CD4-positive, alpha-beta T cell treated with Interferon gamma for 1 hour (primary cell): ENCODE data around the gene GPR107.

Source experiments
- DNase-seq: peaks from one replicate; pipeline ENCODE4 v3.0.0-alpha.2; 2020

The GPR107 gene

GRCh38 chr9:130058154-130058553, 4.4 kb downstream of the GPR107 start:
- DNase-seq: no peak

DNA sequence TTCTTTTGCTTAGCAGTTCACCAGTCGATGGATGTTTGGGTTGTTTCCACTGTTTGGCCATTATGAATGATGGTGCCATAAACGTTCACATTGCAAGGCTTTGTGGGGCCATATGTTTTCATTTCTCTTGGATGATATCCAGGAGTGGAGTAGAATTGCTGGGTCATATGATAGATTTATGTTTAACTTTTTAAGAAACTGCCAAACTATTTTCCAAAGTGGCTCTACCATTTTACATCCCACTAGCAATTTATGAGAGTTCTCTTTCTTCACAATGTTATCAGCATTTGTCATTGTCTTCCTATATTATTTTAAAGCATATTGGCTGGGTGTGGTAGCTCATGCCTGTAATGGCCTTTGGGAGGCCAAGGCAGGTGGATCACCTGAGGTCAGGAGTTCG, 5.2 kb downstream of the GPR107 start:
- DNase-seq: no peak

DNA sequence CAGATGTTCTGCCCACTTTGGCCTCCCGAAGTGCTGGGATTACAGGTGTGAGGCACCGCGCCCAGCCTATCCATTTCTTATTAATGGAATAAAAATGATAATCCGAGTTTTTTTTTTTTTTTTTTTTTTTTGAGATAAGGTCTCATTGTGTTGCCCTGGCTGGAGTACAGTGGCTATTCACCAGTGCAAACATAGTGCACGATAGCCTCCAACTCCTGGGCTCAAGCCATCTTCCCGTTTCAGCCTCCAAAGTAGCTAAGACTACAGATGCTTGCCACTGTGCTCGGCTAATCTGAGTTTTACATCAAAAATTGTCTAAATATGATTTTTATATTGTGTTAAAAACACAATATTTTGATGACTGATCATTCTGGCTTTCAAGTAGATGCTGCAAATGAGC, 6.6 kb downstream of the GPR107 start:
- no peak for DNase-seq

DNA sequence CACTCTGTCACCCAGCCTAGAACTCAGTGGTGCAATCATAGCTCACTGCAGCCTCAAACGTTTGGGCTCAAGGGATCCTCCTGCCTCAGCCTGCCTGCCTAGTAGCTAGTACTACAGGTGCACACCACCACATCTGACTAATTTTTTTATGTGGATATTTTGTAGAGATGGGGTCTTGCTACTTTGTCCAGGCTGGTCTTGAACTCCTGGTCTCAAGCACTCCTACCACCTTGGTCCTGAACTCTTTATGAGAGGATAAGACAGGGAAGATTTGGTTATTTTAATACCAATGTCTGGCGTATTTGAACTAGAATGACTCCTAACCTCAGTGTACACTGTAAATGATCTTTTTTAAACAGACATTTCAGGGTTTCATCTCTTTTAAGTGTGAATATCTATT, 9.0 kb downstream of the GPR107 start:
- DNase-seq: no peak

DNA sequence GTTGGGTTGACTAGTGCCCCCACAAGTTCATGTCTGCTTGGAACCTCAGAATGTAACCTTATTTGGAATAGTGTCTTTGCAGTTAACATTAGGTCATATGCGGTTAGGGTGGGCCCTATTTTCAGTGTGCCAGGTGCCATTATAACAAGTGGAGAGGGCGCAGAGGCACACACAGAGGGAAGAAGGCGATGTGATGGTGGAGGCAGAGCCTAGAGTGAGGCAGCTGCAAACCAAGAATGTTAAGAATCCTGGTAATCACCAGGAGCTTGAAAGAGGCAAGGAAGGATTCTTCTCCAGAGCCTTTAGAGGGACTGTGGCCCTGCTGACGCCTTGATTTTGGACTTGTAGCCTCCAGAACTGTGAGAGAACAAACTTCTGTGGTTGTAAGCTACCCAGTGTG, 10.9 kb downstream of the GPR107 start:
- DNase-seq: no peak

DNA sequence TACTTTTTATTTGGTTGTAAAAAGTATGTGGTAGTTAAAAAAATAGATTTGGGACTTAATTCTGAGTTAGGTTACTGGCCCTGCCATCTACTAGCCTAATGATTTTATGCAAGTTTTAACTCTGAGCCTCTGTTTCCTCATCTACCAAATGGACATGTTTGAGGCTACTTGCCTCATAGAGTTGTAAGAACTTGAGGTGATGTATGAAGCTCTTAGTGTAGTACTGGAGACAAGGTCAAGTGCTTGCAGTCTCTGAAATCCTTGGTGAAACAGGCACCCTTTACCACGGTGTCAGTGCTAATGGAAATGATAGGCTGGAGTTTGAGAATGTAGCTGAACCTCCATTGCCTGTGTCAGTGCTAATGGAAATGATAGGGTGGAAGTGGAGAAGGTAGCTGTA, 15.3 kb downstream of the GPR107 start:
- no peak for DNase-seq

- no peak for DNase-seq
Measured at GRCh38 chr9:130072515-130073235, 19.0 kb downstream of the GPR107 start.

DNA sequence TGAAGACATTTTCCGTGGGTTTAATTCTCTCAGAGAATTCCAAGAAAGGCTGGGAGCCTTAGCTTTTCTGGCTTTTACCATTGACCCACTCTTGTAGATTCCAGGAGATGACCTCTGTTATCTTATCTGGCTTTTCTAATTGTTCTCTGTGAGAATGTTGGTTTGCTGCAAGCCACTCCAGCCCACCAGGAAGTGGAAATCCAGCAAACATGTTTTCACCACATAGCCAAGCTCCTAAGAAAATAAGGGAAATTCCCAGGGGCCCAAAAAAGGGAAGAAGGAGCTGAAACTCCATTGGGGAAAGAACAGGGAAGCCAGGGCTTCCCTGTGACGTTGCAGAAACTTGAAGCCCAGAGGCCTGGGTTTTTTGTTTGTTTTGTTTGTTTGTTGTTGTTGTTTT, 19.7 kb downstream of the GPR107 start:
- no peak for DNase-seq

DNA sequence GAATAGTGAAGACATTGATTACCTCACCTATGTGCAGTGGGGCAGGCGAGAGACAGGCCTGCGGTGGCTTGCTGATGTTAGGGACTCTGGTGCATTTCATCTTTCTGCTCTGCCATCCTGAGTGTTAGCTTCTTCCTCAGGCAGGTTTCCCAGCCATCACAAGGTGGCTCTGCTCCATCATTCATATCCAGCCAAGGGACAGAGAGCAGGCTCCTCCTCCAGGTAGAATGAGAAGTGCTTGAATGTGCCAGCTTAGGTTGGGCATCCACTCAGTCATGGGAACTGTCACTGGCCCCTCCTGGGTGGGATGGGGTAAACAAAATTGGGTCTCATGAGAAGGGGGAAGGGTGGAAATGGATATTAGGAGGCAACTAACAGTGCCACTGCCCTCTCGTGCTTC, 24.8 kb downstream of the GPR107 start:
- no peak for DNase-seq

DNA sequence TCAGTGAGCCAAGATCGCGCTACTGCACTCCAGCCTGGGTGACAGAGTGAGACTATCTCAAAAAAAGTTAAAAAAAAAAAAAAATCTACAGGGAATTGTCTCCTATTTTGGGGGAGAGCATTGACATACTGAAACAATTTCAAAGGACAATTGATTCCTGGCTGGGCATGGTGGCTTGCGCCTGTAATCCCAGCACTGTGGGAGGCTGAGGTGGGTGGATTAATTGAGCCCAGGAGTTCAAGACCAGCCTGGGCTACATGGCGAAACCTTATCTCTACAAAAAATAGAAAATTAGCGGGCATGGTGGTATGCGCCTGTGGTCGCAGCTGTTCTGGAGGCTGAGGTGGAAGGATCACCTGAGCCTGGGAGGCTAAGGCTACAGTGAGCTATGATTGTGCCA, 30.6 kb downstream of the GPR107 start:
- no peak for DNase-seq

DNA sequence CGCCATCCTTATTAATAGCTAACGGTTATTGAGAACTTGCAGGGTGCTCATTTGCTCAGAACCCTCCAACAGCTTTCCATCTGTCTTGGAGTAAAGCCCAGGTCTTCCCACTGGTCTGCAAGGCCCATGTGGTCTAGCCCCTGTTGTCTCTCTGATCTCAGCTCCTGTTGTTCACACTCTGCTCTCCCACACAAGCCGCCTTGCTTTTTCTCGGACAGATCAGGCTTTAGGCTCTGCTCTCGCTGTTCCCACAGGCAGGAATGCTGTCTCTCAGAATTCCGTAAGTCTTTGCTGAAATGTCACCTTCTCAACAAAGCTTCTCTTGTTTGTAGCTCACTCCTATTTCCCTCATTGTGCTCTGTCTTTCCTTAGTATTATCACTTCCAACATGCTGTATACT, 34.3 kb downstream of the GPR107 start:
- no peak for DNase-seq

DNA sequence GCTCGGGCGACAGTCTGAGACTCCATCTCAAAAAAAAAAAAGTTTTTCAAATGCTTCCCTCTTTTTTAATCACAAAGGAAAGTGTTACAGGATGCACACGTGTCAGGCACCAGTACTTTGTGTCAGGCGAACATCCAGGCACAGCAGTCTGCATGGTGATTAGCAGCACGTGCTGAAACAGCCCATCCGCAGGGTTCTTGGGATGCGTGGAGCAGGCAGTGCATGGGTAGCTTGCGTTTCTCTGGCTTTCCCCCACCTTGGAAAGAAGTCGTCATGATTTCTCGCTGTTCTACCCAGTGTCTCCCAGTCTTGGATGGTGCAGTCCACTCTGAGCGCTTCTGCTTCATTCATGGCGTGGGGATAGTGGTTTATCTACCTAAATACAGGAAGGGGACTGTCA, 35.4 kb downstream of the GPR107 start:
- no peak for DNase-seq

GRCh38 chr9:130090915-130091314, 37.2 kb downstream of the GPR107 start:
- DNase-seq: no peak

GRCh38 chr9:130092910-130093309, 39.2 kb downstream of the GPR107 start:
- no peak for DNase-seq

DNA sequence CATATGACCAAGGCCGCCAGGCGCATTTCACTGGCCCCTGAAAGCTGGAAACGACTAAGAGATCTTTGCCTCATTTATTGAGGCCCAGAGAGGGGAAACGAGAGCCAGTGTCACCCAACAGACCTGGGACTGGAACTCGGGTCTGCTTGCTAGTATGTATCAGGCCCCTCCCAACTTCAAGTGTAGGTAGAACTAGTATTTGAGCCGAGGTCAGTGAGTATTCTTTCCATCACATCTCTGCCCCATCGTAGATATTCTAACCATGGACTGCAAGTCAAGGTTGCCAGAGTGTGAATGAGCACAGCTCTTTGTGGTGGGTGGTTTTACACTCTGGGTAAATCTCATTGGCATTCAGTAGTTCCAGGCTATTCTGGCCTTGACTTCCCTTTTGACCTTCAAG, 42.2 kb downstream of the GPR107 start:
- DNase-seq: no peak

DNA sequence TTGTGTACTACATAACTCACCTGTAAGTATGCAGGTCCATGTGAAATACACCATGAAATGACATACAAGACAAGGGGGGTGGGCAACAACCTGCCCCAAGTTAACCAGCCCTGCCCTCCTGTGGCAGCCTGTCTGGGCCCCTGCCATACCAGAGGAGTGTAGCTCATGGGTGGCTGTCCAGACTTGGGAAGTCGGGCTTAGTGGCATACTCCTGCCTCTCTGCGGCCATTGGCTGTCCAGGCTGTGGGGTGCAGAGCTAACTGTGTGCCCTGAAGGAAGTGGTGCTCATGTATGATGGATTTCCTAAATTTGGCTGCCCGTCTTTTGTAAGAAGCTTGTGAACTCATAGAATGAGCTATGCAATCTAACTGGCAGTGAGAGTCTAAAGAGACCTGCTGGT, 47.0 kb downstream of the GPR107 start:
- no peak for DNase-seq

GRCh38 chr9:130101915-130102314, 48.2 kb downstream of the GPR107 start:
- no peak for DNase-seq

DNA sequence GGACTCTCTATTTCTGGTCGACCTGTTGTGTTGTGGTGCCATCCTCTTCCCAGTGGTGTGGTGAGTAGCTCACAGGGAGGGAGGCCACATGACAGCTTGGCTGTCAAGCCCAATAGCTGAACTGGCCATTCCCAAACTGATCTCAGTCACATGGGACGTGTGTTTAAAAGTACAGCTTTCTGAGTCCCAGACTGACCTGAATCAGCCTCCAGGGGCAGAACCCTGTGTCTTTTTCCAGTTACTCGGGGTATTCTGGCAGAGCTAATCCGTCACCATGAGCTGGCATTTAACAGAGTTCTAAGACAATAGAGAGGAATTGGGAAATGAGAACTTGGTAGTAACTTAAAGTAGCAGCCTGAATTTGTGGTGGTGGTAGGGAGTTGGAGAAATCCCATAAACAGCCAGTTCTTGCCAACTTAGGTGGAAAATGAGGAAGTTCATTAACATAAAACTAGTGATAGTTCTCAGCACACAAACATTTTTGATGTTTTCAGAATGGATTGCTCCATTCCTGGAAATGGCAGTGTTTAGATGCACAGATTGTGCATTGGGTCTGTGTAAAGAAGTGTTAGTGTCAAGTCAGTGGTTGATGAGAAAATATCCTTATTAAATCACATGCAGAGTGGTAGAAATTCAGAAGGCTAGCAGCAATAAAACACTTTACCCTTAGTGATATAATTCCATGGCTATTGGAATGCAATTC, 50.9 kb downstream of the GPR107 start:
- no peak for DNase-seq

DNA sequence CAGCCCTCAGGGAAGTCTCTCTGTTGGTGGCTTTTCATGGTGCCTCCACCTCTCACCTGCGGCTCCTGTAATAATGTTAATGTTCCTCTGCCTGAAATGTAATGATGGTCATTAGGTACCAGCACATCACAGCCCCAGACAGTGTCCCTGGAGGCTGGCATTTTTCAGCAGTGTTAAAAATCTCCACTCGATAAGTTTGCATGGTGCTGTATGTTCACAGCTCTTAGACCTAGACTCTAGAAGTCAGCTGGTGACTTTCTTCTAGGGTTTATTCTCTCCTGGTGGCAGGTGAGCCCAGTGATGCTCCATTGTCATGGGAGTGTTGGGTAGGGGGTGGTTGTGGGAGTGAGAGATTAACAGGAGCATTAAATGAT, 53.1 kb downstream of the GPR107 start:
- DNase-seq: no peak

- peak; percentile 65 for DNase-seq
Measured at GRCh38 chr9:130107234-130107861, 53.6 kb downstream of the GPR107 start.

DNA sequence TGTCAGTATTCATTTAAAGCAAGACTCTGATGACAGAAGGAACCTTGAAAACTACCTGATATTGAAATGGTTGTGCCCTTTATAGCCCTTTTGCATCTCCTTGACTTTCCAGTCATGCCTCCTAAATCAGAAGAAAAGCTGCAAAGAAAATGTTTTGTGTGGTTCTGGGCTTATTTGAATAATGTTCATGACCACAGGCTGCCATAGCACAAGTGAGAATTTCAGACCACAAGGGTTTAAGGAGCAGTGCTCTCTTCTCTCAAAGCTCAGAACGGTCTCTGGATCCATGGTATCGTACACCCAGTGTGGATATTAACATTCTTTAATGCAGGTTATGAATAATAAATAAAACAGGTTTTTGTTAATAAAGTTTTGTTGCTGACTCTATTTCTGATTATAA, 54.2 kb downstream of the GPR107 start:
- no peak for DNase-seq

DNA sequence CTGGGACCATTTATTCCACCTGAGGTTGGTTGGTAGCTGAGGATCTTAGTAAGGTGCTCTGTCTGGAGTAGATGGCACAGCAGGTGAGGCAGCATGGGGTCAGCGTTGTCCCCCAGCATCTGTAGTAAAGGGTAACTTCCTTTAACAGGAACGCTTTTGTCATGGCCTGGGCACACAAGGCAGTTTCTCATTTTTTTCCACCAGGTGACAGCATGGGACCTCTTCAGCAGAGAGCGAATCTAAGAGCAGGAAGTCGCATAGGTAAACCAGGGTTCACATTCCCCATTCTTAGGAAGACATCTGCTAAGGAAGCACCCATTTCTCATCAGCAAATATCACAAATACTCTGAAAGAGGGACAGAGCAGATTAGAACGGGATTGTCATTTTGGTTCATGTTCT, 56.5 kb downstream of the GPR107 start:
- DNase-seq: no peak

GRCh38 chr9:130110596-130111021, 56.9 kb downstream of the GPR107 start:
- DNase-seq: no peak

DNA sequence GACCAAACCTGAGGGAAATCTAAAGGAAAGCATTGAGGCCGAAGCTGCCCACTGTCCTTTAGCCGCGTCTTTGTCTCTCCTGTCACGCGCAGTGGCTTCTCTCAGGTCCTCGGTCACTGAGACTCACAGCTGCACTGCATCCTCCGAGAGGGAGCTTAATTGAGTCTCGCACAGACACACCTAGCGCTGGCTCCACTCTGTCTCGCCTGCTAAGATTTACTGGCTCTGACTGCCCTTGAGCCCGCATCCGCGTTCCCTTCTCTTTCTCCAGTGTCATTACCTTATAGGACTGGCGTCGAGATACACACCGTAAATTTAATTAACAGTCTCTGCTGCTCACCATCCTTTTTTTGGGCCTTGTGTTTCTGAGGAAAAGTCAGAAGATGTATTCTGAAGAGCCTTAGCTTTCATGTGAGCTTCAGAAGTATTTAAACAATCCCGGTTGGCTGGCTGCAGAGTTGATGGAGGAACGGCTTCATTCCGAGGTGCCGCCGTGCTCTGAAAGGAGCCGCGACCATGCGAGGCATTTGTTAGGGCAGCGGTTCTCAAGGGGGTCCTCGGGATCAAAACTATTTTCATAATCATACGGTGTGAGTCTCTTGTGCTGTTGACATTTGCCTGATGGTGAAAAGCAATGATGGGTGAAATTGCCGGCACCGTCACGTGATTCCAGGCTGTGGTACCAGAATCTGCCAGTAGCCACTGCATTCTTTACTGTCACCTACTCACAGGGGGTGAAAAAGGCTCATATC, 58.3 kb downstream of the GPR107 start:
- DNase-seq: no peak
